GM19238 (cell line): Measurements from ENCODE around the gene ZC3H7B.
"Not testable (repeated sequence)": the region's sequence is repeated elsewhere in the genome, so short reads cannot be mapped to it uniquely, and the experiment has no call there.

Experiments used
- DNase-seq: peaks from one replicate; pipeline ENCODE4 v3.0.0; 2011; ENCODE audit warnings: low spot score; ENCODE audit not compliant: insufficient read length

Gene ZC3H7B

GRCh38 chr22:41301085-41302020, at the start of gene ZC3H7B:
TSS of gene ZC3H7B (plus strand) at chr22:41301525. CDS start at chr22:41320661, 19,136 bp downstream.
- DNase-seq: peak; percentile 98

GRCh38 chr22:41252365-41252764, 49.0 kb upstream of the ZC3H7B start:
- DNase-seq: no peak

- no peak for DNase-seq
These were observed 47.1 kb upstream of the ZC3H7B start for GRCh38 chr22:41254230-41254629.

GRCh38 chr22:41256254-41257253, 44.8 kb upstream of the ZC3H7B start:
- no peak for DNase-seq

GRCh38 chr22:41257696-41258095, 43.6 kb upstream of the ZC3H7B start:
- DNase-seq: no peak

GRCh38 chr22:41259756-41260155, 41.6 kb upstream of the ZC3H7B start:
- not testable (repeated sequence) for DNase-seq

- no peak for DNase-seq
These were observed 40.5 kb upstream of the ZC3H7B start for GRCh38 chr22:41260871-41261270.

GRCh38 chr22:41261541-41262249, 39.6 kb upstream of the ZC3H7B start:
- no peak for DNase-seq

GRCh38 chr22:41262250-41262765, 39.0 kb upstream of the ZC3H7B start:
- no peak for DNase-seq

GRCh38 chr22:41263704-41264103, 37.6 kb upstream of the ZC3H7B start:
- no peak for DNase-seq

GRCh38 chr22:41264408-41264941, 36.9 kb upstream of the ZC3H7B start:
- DNase-seq: no peak

GRCh38 chr22:41267958-41268357, 33.4 kb upstream of the ZC3H7B start:
- DNase-seq: no peak

GRCh38 chr22:41271787-41272186, 29.5 kb upstream of the ZC3H7B start:
- no peak for DNase-seq

- DNase-seq: no peak
These were observed 28.2 kb upstream of the ZC3H7B start for GRCh38 chr22:41273128-41273527.

GRCh38 chr22:41274856-41275255, 26.5 kb upstream of the ZC3H7B start:
- no peak for DNase-seq

- DNase-seq: no peak
These were observed 21.3 kb upstream of the ZC3H7B start for GRCh38 chr22:41280065-41280464.

GRCh38 chr22:41280854-41281253, 20.5 kb upstream of the ZC3H7B start:
- DNase-seq: no peak

GRCh38 chr22:41284465-41284864, 16.9 kb upstream of the ZC3H7B start:
- DNase-seq: no peak

GRCh38 chr22:41285441-41285819, 15.9 kb upstream of the ZC3H7B start:
- DNase-seq: peak; percentile 51

GRCh38 chr22:41285820-41286638, 15.3 kb upstream of the ZC3H7B start, which contains the start of gene RANGAP1:
TSS of gene RANGAP1 (minus strand) at chr22:41286187. CDS start at chr22:41281044, 5,143 bp downstream.
- peak; percentile 98 for DNase-seq
